ENCODE data around the gene AKAP6.

AKAP6 gene

GRCh38 chr14:32683679-32684078 lies 354.6 kb downstream of the AKAP6 start:
- no peak for DNase-seq

GRCh38 chr14:32688941-32689340 lies 359.8 kb downstream of the AKAP6 start:
- no peak for DNase-seq

GRCh38 chr14:32692441-32692840 lies 363.3 kb downstream of the AKAP6 start:
- DNase-seq = peak; percentile 40

GRCh38 chr14:32693114-32693513 lies 364.0 kb downstream of the AKAP6 start:
- peak; percentile 100 for DNase-seq

- DNase-seq = peak; percentile 100
Measured at GRCh38 chr14:32694795-32695449, 365.8 kb downstream of the AKAP6 start.

GRCh38 chr14:32696325-32697091 lies 367.4 kb downstream of the AKAP6 start:
- no peak for DNase-seq

GRCh38 chr14:32697114-32697513 lies 368.0 kb downstream of the AKAP6 start:
- DNase-seq = no peak

- no peak for DNase-seq
Measured at GRCh38 chr14:32697704-32698103, 368.6 kb downstream of the AKAP6 start.

- DNase-seq = no peak
Measured at GRCh38 chr14:32698831-32699230, 369.7 kb downstream of the AKAP6 start.

GRCh38 chr14:32701475-32701874 lies 372.4 kb downstream of the AKAP6 start:
- DNase-seq = no peak

GRCh38 chr14:32702088-32702487 lies 373.0 kb downstream of the AKAP6 start:
- DNase-seq = no peak

GRCh38 chr14:32702562-32702961 lies 373.5 kb downstream of the AKAP6 start:
- no peak for DNase-seq

- no peak for DNase-seq
Measured at GRCh38 chr14:32703183-32703621, 374.1 kb downstream of the AKAP6 start.

- no peak for DNase-seq
Measured at GRCh38 chr14:32706721-32707519, 377.8 kb downstream of the AKAP6 start.

GRCh38 chr14:32707742-32708500 lies 378.8 kb downstream of the AKAP6 start:
- peak; percentile 75 for DNase-seq

- peak; percentile 57 for DNase-seq
Measured at GRCh38 chr14:32709027-32709426, 379.9 kb downstream of the AKAP6 start.

GRCh38 chr14:32710231-32710671 lies 381.2 kb downstream of the AKAP6 start:
- peak; percentile 94 for DNase-seq

- DNase-seq = peak; percentile 96
Measured at GRCh38 chr14:32710731-32711680, 381.9 kb downstream of the AKAP6 start.

- no peak for DNase-seq
Measured at GRCh38 chr14:32713856-32714255, 384.8 kb downstream of the AKAP6 start.

GRCh38 chr14:32719601-32720000 lies 390.5 kb downstream of the AKAP6 start:
- no peak for DNase-seq

- DNase-seq = no peak
Measured at GRCh38 chr14:32720927-32721326, 391.8 kb downstream of the AKAP6 start.

Measured in NCI-H2029 (cell line).